ENCODE results near the gene PANK2. TPM values are rescaled to one million over a fixed set of nuclear protein-coding genes. Genes with fewer than 3 reads are reported as not detected.
"Not testable (repeated sequence)": the region's sequence is repeated elsewhere in the genome, so short reads cannot be mapped to it uniquely, and the experiment has no call there.

PANK2 gene
- total RNA-seq (10 to 100 TPM; 49.0 to 51.1 TPM), total RNA-seq (25.5 to 144 (median 94.1) reads per million in 172 experiments)
- 33.0 TPM for polyA plus RNA-seq (2013, experiment 1 of 2)
- 32.9 TPM for polyA plus RNA-seq (2013, experiment 2 of 2)

GRCh38 chr20:3888622-3889488 lies at the start of gene PANK2:
TSS of gene PANK2 (plus strand) at chr20:3889387.
- H3K4me1 Mint-ChIP-seq (ENCODE audit: low read depth), result peaks cover 67% of the 10 kb centered on the region
- H3K27ac ChIP-seq (ENCODE audit: low read depth in 1 of 2, low read length in 2 of 2), result peak within 1 kb of the TSS; percentile 80 to 85
- H3K4me3 Mint-ChIP-seq, result peak within 1 kb of the TSS; percentile 98
- no peaks in the 10 kb centered on the region for H3K27me3 Mint-ChIP-seq
- peak within 1 kb of the TSS; percentile 90 for H3K4me3 ChIP-seq (ENCODE audit: low read length)
- no peaks in the 10 kb centered on the region for H3K36me3 ChIP-seq (ENCODE audit: insufficient read depth, low read length)
- DNase-seq, result peak; percentile 93 to 99 (median 96)
- H3K9me3 Mint-ChIP-seq, result no peaks in the 10 kb centered on the region
- CTCF ChIA-PET, result interaction anchor here (1.1 to 2.3 kb wide), 2 partner anchors 26 to 196 kb away, joined by 3 to 8 read pairs; no protein-coding TSS in a partner anchor
- intact Hi-C loops (cut with DNase I, micrococcal nuclease), result loop anchor here (2.0 kb wide), 4 partner anchors 68 to 196 kb away; partner anchors contain the start of genes AP5S1 (in 1 of the 2) and RNF24 (in 1 of the 2)
- ATAC-seq (ENCODE audit: poor library complexity), result peak; percentile 95
- peak within 1 kb of the TSS; percentile 94 for H3K27ac Mint-ChIP-seq
- no peaks in the 10 kb centered on the region for H3K27me3 ChIP-seq (ENCODE audit: control insufficient read depth in 1 of 2, insufficient read depth in 2 of 2, low read length in 2 of 2)
- POLR2A ChIA-PET, result interaction anchor here (1.1 to 1.3 kb wide), 2 partner anchors 14 to 120 kb away, joined by 4 to 8 read pairs; no protein-coding TSS in a partner anchor
- peaks cover 38% of the 10 kb centered on the region for H3K4me1 ChIP-seq (ENCODE audit: insufficient read depth, low read length)
- no peaks in the 10 kb centered on the region for H3K9me3 ChIP-seq (ENCODE audit: control insufficient read depth in 1 of 2, insufficient read depth in 1 of 2, low read length in 2 of 2)
- peaks cover 49% of the 10 kb centered on the region for H3K36me3 Mint-ChIP-seq (ENCODE audit: low read depth)
- TF ChIP-seq, protein P1, sequence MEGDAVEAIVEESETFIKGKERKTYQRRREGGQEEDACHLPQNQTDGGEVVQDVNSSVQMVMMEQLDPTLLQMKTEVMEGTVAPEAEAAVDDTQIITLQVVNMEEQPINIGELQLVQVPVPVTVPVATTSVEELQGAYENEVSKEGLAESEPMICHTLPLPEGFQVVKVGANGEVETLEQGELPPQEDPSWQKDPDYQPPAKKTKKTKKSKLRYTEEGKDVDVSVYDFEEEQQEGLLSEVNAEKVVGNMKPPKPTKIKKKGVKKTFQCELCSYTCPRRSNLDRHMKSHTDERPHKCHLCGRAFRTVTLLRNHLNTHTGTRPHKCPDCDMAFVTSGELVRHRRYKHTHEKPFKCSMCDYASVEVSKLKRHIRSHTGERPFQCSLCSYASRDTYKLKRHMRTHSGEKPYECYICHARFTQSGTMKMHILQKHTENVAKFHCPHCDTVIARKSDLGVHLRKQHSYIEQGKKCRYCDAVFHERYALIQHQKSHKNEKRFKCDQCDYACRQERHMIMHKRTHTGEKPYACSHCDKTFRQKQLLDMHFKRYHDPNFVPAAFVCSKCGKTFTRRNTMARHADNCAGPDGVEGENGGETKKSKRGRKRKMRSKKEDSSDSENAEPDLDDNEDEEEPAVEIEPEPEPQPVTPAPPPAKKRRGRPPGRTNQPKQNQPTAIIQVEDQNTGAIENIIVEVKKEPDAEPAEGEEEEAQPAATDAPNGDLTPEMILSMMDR (IDR thresholded peaks at IDR 0.05), result no peak

GRCh38 chr20:3840201-3840600 lies 49.0 kb upstream of the PANK2 start:
- H3K9me3 Mint-ChIP-seq; H3K36me3 Mint-ChIP-seq (ENCODE audit: low read depth); DNase-seq; ATAC-seq (ENCODE audit: poor library complexity); CTCF ChIA-PET; H3K27me3 ChIP-seq (ENCODE audit: control insufficient read depth in 1 of 2, insufficient read depth in 2 of 2, low read length in 2 of 2); H3K4me1 ChIP-seq (ENCODE audit: insufficient read depth, low read length); H3K4me3 ChIP-seq (ENCODE audit: low read length); POLR2A ChIA-PET; intact Hi-C loops (cut with DNase I, micrococcal nuclease); H3K36me3 ChIP-seq (ENCODE audit: insufficient read depth, low read length); H3K27ac ChIP-seq (ENCODE audit: low read depth in 1 of 2, low read length in 2 of 2); H3K4me1 Mint-ChIP-seq (ENCODE audit: low read depth); H3K27me3 Mint-ChIP-seq; H3K27ac Mint-ChIP-seq; H3K9me3 ChIP-seq (ENCODE audit: control insufficient read depth in 1 of 2, insufficient read depth in 1 of 2, low read length in 2 of 2): not testable (repeated sequence)
- peak overlapping the region; percentile 20 for H3K4me3 Mint-ChIP-seq

DNA sequence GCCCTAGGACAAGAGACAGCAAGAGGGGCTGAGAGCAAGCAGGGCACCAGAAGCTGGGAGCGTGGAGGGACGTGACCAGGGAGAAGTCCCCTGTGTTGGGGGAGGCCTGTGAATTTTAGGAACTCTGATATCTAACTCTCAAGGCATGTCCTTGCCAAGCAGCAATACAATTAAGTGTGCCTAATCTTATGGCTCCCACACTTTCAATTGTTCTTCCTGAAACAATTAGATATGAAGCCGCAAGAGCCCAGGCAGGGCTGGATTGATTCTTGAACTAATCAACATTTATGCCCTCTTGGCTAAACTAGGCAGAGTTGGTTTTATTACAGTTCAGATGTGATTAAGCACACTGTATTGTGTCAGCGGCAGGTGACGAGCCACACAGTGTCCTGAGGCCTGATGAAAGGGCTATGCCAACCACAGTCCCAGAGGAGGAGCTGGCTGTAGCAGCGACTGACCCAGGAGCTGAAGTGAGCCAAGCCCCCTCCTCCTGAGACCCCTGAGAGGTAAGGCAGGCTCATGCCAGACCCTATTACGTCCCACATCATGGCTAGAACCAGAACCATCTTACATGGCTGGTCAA lies 46.7 kb upstream of the PANK2 start:
- Histone ChIP-seq H3K27ac (ENCODE audit: low read depth in 1 of 2, low read length in 2 of 2) (no peak overlapping the region), H3K36me3 (ENCODE audit: insufficient read depth, low read length) (no peaks in the 10 kb centered on the region), H3K4me1 (ENCODE audit: insufficient read depth, low read length) (peaks cover 20% of the 10 kb centered on the region), H3K9me3 (ENCODE audit: control insufficient read depth in 1 of 2, insufficient read depth in 1 of 2, low read length in 2 of 2) (no peaks in the 10 kb centered on the region), H3K27me3 (ENCODE audit: control insufficient read depth in 1 of 2, insufficient read depth in 2 of 2, low read length in 2 of 2) (no peaks in the 10 kb centered on the region), H3K4me3 (ENCODE audit: low read length) (no peak overlapping the region)
- DNase-seq, result no peak
- H3K27me3 Mint-ChIP-seq, result no peaks in the 10 kb centered on the region
- no peaks in the 10 kb centered on the region for H3K36me3 Mint-ChIP-seq (ENCODE audit: low read depth)
- POLR2A ChIA-PET, result no interaction called here
- CTCF ChIA-PET, result interaction anchor here (2.3 kb wide), 1 partner anchor 13 kb away, joined by 7 read pairs; no protein-coding TSS in a partner anchor
- H3K27ac Mint-ChIP-seq, result no peak overlapping the region
- TF ChIP-seq, protein P1 (IDR thresholded peaks at IDR 0.05), result no peak
- intact Hi-C loops (cut with DNase I, micrococcal nuclease), result no loop called here
- ATAC-seq (ENCODE audit: poor library complexity), result no peak
- peaks cover 16% of the 10 kb centered on the region for H3K4me1 Mint-ChIP-seq (ENCODE audit: low read depth)
- H3K9me3 Mint-ChIP-seq, result no peaks in the 10 kb centered on the region
- H3K4me3 Mint-ChIP-seq, result no peak overlapping the region
